H1 (cell line): ENCODE data around the gene HSD17B3. TPM values are rescaled to one million over a fixed set of nuclear protein-coding genes. Genes with fewer than 3 reads are reported as not detected.

Source experiments
- GTF2F1 ChIP-seq: IDR thresholded peaks from 2 replicates; pipeline ENCODE4 v1.6.1; 2012; ENCODE audit warnings: low read depth, low read length, improper control_type of control experiment, borderline replicate concordance
- SP4 ChIP-seq: IDR thresholded peaks from 2 replicates; pipeline ENCODE4 v1.6.1; 2012; ENCODE audit warnings: low read length, inconsistent platforms
- TAF1 ChIP-seq: IDR thresholded peaks from 2 replicates; pipeline ENCODE4 v1.6.1; 2011; ENCODE audit warnings: mild to moderate bottlenecking, low read depth, low read length
- polyA plus RNA-seq, 7 experiments: library from polyadenylated mRNA; depleted of rRNA in 3 of 7; stranded (reverse) in 5 of 7; unstranded in 2 of 7; fragments of >200 nt in 5 of 7; fragments of 200-250 nt in 2 of 7; gene quantifications; 1 replicate in 5 of 7; 2 replicates in 1 of 7; 4 replicates in 1 of 7; pipeline versions ENCODE4 v1.2.1 to v1.2.3, GENCODE V29; 2011 to 2013; ENCODE audit warnings: missing spikeins in 2 of 7, mixed read lengths in 2 of 7
- total RNA-seq: library from RNA; stranded (reverse); fragmentation: NEBNext Ultra II Directional; extraction: Animal tissue kit (Norgen Biotek cat#: 25700); gene quantifications from 2 replicates; pipeline ENCODE4 v1.2.1, GENCODE V29; 2021
- TF ChIP-seq, protein P1 (sequence below): fragments of 300-600 bp; sonication (generic); IDR thresholded peaks from 2 replicates; pipeline ENCODE4 v1.7.1; 2012; ENCODE audit warnings: low read length, moderate library complexity, mild to moderate bottlenecking, inconsistent platforms; ENCODE audit not compliant: insufficient replicate concordance
- TF ChIP-seq, protein P2 (sequence below): IDR thresholded peaks from 2 replicates; pipeline ENCODE4 v1.6.1; 2012; ENCODE audit warnings: inconsistent platforms
- TF ChIP-seq, protein P3 (sequence below), 3 experiments: IDR thresholded peaks; 1 replicate in 2 of 3; 2 replicates in 1 of 3; pipeline versions ENCODE4 v1.5.1 to v1.6.1; 2011; ENCODE audit warnings: low read length in 3 of 3, mild to moderate bottlenecking in 3 of 3, inconsistent platforms in 2 of 3, low read depth in 1 of 3, moderate library complexity in 1 of 3; ENCODE audit not compliant: insufficient read depth in 1 of 3; ENCODE audit errors: control extremely low read depth in 1 of 3

Gene HSD17B3
- total and polyA plus RNA-seq, 2 of the 8 experiments (the other 6 are each of a cell fraction or from before 2014, with no cell fraction given): not detected

DNA sequence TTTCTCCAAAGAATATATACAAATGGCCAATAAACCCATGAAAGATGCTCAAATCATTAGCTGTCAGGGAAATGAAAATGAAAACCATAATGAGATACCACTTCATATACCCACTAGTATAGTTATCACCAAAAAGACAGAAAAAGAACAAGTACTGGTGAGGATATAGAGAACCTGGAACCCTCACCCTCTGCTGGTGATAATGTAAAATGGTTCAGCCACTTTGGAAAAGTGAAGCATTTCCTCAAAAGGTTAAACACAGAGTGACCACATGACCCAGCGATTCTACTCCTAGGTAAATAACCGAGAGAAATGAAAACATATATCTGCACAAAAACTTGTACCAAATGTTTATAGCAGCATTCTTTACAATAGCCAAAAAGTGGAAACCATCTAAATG, 72.0 kb downstream of the HSD17B3 start (continued):
- TF ChIP-seq, protein P1, sequence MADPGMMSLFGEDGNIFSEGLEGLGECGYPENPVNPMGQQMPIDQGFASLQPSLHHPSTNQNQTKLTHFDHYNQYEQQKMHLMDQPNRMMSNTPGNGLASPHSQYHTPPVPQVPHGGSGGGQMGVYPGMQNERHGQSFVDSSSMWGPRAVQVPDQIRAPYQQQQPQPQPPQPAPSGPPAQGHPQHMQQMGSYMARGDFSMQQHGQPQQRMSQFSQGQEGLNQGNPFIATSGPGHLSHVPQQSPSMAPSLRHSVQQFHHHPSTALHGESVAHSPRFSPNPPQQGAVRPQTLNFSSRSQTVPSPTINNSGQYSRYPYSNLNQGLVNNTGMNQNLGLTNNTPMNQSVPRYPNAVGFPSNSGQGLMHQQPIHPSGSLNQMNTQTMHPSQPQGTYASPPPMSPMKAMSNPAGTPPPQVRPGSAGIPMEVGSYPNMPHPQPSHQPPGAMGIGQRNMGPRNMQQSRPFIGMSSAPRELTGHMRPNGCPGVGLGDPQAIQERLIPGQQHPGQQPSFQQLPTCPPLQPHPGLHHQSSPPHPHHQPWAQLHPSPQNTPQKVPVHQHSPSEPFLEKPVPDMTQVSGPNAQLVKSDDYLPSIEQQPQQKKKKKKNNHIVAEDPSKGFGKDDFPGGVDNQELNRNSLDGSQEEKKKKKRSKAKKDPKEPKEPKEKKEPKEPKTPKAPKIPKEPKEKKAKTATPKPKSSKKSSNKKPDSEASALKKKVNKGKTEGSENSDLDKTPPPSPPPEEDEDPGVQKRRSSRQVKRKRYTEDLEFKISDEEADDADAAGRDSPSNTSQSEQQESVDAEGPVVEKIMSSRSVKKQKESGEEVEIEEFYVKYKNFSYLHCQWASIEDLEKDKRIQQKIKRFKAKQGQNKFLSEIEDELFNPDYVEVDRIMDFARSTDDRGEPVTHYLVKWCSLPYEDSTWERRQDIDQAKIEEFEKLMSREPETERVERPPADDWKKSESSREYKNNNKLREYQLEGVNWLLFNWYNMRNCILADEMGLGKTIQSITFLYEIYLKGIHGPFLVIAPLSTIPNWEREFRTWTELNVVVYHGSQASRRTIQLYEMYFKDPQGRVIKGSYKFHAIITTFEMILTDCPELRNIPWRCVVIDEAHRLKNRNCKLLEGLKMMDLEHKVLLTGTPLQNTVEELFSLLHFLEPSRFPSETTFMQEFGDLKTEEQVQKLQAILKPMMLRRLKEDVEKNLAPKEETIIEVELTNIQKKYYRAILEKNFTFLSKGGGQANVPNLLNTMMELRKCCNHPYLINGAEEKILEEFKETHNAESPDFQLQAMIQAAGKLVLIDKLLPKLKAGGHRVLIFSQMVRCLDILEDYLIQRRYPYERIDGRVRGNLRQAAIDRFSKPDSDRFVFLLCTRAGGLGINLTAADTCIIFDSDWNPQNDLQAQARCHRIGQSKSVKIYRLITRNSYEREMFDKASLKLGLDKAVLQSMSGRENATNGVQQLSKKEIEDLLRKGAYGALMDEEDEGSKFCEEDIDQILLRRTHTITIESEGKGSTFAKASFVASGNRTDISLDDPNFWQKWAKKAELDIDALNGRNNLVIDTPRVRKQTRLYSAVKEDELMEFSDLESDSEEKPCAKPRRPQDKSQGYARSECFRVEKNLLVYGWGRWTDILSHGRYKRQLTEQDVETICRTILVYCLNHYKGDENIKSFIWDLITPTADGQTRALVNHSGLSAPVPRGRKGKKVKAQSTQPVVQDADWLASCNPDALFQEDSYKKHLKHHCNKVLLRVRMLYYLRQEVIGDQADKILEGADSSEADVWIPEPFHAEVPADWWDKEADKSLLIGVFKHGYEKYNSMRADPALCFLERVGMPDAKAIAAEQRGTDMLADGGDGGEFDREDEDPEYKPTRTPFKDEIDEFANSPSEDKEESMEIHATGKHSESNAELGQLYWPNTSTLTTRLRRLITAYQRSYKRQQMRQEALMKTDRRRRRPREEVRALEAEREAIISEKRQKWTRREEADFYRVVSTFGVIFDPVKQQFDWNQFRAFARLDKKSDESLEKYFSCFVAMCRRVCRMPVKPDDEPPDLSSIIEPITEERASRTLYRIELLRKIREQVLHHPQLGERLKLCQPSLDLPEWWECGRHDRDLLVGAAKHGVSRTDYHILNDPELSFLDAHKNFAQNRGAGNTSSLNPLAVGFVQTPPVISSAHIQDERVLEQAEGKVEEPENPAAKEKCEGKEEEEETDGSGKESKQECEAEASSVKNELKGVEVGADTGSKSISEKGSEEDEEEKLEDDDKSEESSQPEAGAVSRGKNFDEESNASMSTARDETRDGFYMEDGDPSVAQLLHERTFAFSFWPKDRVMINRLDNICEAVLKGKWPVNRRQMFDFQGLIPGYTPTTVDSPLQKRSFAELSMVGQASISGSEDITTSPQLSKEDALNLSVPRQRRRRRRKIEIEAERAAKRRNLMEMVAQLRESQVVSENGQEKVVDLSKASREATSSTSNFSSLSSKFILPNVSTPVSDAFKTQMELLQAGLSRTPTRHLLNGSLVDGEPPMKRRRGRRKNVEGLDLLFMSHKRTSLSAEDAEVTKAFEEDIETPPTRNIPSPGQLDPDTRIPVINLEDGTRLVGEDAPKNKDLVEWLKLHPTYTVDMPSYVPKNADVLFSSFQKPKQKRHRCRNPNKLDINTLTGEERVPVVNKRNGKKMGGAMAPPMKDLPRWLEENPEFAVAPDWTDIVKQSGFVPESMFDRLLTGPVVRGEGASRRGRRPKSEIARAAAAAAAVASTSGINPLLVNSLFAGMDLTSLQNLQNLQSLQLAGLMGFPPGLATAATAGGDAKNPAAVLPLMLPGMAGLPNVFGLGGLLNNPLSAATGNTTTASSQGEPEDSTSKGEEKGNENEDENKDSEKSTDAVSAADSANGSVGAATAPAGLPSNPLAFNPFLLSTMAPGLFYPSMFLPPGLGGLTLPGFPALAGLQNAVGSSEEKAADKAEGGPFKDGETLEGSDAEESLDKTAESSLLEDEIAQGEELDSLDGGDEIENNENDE: no peak
- no peak for TF ChIP-seq SP4
- no peak for TF ChIP-seq GTF2F1
- TF ChIP-seq, protein P2, sequence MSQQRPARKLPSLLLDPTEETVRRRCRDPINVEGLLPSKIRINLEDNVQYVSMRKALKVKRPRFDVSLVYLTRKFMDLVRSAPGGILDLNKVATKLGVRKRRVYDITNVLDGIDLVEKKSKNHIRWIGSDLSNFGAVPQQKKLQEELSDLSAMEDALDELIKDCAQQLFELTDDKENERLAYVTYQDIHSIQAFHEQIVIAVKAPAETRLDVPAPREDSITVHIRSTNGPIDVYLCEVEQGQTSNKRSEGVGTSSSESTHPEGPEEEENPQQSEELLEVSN: no peak
- TF ChIP-seq TAF1: no peak
- TF ChIP-seq, protein P3, sequence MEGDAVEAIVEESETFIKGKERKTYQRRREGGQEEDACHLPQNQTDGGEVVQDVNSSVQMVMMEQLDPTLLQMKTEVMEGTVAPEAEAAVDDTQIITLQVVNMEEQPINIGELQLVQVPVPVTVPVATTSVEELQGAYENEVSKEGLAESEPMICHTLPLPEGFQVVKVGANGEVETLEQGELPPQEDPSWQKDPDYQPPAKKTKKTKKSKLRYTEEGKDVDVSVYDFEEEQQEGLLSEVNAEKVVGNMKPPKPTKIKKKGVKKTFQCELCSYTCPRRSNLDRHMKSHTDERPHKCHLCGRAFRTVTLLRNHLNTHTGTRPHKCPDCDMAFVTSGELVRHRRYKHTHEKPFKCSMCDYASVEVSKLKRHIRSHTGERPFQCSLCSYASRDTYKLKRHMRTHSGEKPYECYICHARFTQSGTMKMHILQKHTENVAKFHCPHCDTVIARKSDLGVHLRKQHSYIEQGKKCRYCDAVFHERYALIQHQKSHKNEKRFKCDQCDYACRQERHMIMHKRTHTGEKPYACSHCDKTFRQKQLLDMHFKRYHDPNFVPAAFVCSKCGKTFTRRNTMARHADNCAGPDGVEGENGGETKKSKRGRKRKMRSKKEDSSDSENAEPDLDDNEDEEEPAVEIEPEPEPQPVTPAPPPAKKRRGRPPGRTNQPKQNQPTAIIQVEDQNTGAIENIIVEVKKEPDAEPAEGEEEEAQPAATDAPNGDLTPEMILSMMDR (IDR thresholded peaks at IDR 0.05; ENCODE audit: control extremely low read depth in 1 of 3, insufficient read depth in 1 of 3, low read depth in 1 of 3, low read length in 3 of 3): peak in 1 of 3 experiments; percentile 18; a peak in 1 of 4 replicates
